GM15510 (cell line): Measurements from ENCODE around the gene GLCE.

Experiments
- POLR2A ChIP-seq: IDR thresholded peaks from 3 replicates; pipeline ENCODE4 v1.6.1; 2011; ENCODE audit warnings: borderline replicate concordance; ENCODE audit not compliant: insufficient read length; ENCODE audit errors: extremely low read depth

The GLCE gene

GRCh38 chr15:69303337-69304181, 143.1 kb downstream of the GLCE start:
- no peak for TF ChIP-seq POLR2A

- TF ChIP-seq POLR2A = no peak
Measured at GRCh38 chr15:69304182-69304545, 143.7 kb downstream of the GLCE start.

GRCh38 chr15:69305204-69305931, 144.9 kb downstream of the GLCE start:
- TF ChIP-seq POLR2A = no peak

GRCh38 chr15:69305933-69306568, 145.6 kb downstream of the GLCE start:
- TF ChIP-seq POLR2A = no peak

- TF ChIP-seq POLR2A = no peak
Measured at GRCh38 chr15:69307939-69308338, 147.5 kb downstream of the GLCE start.

GRCh38 chr15:69308949-69309348, 148.5 kb downstream of the GLCE start:
- TF ChIP-seq POLR2A = no peak

- TF ChIP-seq POLR2A = no peak
Measured at GRCh38 chr15:69311319-69311721, 150.9 kb downstream of the GLCE start.

GRCh38 chr15:69313432-69314000, 153.1 kb downstream of the GLCE start:
- TF ChIP-seq POLR2A = no peak

- TF ChIP-seq POLR2A = no peak
Measured at GRCh38 chr15:69314131-69314530, 153.7 kb downstream of the GLCE start.

GRCh38 chr15:69314736-69315135, 154.3 kb downstream of the GLCE start:
- TF ChIP-seq POLR2A = no peak

GRCh38 chr15:69315402-69316110, 155.1 kb downstream of the GLCE start:
- no peak for TF ChIP-seq POLR2A

- no peak for TF ChIP-seq POLR2A
Measured at GRCh38 chr15:69316291-69316690, 155.9 kb downstream of the GLCE start.

- TF ChIP-seq POLR2A = no peak
Measured at GRCh38 chr15:69317392-69317841, 157.0 kb downstream of the GLCE start.

GRCh38 chr15:69318033-69318432, 157.6 kb downstream of the GLCE start:
- TF ChIP-seq POLR2A = no peak
